Measurements from ENCODE around the gene PRPF38A. TPM values are rescaled to one million over a fixed set of nuclear protein-coding genes. Genes with fewer than 3 reads are reported as not detected.
A peak's percentile ranks its signal among the peaks of the same experiment; 100 is the strongest.

PRPF38A gene
- total RNA-seq, 1 donor from 2014 or later, result 61.9 TPM

DNA sequence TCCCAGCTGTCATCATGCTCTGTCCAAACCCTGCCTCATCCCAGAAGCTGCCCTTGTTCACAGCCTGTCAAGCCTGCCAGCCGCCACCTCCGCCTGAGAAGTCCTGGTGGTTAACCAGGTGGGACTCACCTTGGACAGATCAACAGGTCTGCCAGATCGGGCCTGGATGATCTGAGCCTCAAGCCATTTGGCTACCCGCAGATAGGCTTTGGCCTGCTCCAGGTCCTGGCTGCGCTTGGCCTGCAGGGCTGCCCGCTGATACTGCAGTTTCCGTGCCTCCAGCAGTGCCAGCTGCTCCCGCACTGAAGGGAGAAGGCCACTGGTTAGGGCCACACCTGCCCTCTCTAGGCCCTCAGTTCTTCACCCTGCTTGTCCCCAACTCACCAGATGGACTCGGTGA, 47.0 kb upstream of the PRPF38A start:
- Mint-ChIP-seq H3K27me3 (ENCODE audit: unreplicated experiment) (peaks cover 14% of the 10 kb centered on the region), H3K27ac (ENCODE audit: unreplicated experiment) (no peak overlapping the region), H3K4me1 (ENCODE audit: unreplicated experiment) (peaks cover 41% of the 10 kb centered on the region), H3K9me3 (ENCODE audit: unreplicated experiment) (no peaks in the 10 kb centered on the region), H3K36me3 (ENCODE audit: low read depth, unreplicated experiment) (peaks cover 66% of the 10 kb centered on the region), H3K4me3 (ENCODE audit: unreplicated experiment) (no peak overlapping the region)
- TF ChIP-seq, protein P1, sequence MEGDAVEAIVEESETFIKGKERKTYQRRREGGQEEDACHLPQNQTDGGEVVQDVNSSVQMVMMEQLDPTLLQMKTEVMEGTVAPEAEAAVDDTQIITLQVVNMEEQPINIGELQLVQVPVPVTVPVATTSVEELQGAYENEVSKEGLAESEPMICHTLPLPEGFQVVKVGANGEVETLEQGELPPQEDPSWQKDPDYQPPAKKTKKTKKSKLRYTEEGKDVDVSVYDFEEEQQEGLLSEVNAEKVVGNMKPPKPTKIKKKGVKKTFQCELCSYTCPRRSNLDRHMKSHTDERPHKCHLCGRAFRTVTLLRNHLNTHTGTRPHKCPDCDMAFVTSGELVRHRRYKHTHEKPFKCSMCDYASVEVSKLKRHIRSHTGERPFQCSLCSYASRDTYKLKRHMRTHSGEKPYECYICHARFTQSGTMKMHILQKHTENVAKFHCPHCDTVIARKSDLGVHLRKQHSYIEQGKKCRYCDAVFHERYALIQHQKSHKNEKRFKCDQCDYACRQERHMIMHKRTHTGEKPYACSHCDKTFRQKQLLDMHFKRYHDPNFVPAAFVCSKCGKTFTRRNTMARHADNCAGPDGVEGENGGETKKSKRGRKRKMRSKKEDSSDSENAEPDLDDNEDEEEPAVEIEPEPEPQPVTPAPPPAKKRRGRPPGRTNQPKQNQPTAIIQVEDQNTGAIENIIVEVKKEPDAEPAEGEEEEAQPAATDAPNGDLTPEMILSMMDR (IDR thresholded peaks at IDR 0.05; ENCODE audit: unreplicated experiment), result no peak
- no peak for DNase-seq (ENCODE audit: low spot score)

DNA sequence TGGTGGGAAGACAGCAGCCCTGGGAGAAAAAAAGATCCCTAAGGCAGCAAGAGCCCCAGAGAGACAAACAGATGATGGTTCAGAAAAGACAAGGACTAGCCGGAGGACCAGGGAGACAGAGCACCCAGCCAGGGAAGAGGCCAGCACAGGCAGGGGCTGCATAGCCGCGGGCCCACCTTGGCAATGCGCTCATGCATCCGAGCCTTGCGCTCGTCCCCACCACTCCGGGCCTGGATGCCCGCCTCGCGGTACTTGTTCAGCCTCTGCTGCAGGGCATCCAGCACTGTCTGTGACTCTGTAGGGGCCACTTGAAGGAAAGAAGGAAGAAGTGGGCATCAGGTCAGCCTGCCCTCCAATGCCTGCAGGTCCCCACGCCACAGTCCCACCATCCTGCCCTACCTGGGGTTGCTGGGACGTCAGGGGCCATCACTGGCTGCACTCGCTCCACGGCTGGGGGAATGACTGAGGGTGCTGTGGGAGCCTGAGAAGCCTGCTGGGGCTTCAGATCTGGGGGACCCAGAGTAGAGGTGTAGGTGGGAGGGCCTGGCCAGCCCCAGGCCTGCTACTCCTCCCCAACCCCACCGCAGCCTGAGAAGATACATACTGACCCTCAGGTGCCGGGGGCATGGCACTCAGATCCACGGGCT, 45.4 kb upstream of the PRPF38A start:
- peaks cover 56% of the 10 kb centered on the region for H3K36me3 Mint-ChIP-seq (ENCODE audit: low read depth, unreplicated experiment)
- no peaks in the 10 kb centered on the region for H3K9me3 Mint-ChIP-seq (ENCODE audit: unreplicated experiment)
- TF ChIP-seq, protein P1 (IDR thresholded peaks at IDR 0.05; ENCODE audit: unreplicated experiment), result no peak
- H3K4me3 Mint-ChIP-seq (ENCODE audit: unreplicated experiment), result peak overlapping the region; percentile 51
- no peak for DNase-seq (ENCODE audit: low spot score)
- peaks cover 27% of the 10 kb centered on the region for H3K4me1 Mint-ChIP-seq (ENCODE audit: unreplicated experiment)
- H3K27ac Mint-ChIP-seq (ENCODE audit: unreplicated experiment), result peak overlapping the region; percentile 61
- peaks cover 14% of the 10 kb centered on the region for H3K27me3 Mint-ChIP-seq (ENCODE audit: unreplicated experiment)

- H3K4me1 Mint-ChIP-seq (ENCODE audit: unreplicated experiment), result peaks cover 29% of the 10 kb centered on the region
- TF ChIP-seq, protein P1 (IDR thresholded peaks at IDR 0.05; ENCODE audit: unreplicated experiment), result no peak
- H3K36me3 Mint-ChIP-seq (ENCODE audit: low read depth, unreplicated experiment), result peaks cover 51% of the 10 kb centered on the region
Observed at GRCh38 chr1:52359676-52360594, 44.5 kb upstream of the PRPF38A start.

DNA sequence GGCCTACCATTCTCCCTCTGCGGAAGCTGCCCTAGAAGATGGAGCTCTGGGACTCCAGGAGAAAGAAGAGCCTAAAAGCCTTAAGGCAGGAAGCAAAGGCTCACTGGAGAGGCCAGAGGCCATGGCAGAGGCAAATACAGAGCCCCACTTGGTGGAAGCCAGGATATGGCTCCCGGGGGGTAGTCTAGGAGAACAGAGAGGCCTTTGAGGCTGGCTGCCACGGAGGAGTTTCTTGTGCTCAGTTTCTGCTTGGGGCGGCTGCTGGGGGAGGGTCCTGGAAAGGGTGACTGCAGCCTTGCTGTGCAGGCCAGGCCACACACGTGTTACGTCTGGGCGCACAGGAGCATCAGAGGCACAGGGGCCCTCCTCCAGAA, 43.8 kb upstream of the PRPF38A start:
- TF ChIP-seq, protein P1 (IDR thresholded peaks at IDR 0.05; ENCODE audit: unreplicated experiment), result no peak

More at GRCh38 chr1:52359676-52360594, 44.5 kb upstream of the PRPF38A start:
- H3K27me3 Mint-ChIP-seq (ENCODE audit: unreplicated experiment), result peaks cover 16% of the 10 kb centered on the region
- H3K4me3 Mint-ChIP-seq (ENCODE audit: unreplicated experiment), result no peak overlapping the region
- no peak for DNase-seq (ENCODE audit: low spot score)
- H3K27ac Mint-ChIP-seq (ENCODE audit: unreplicated experiment), result no peak overlapping the region
- H3K9me3 Mint-ChIP-seq (ENCODE audit: unreplicated experiment), result no peaks in the 10 kb centered on the region

More for the DNA sequence above, 43.8 kb upstream of the PRPF38A start:
- H3K36me3 Mint-ChIP-seq (ENCODE audit: low read depth, unreplicated experiment), result peaks cover 50% of the 10 kb centered on the region
- no peak overlapping the region for H3K27ac Mint-ChIP-seq (ENCODE audit: unreplicated experiment)
- no peak overlapping the region for H3K4me3 Mint-ChIP-seq (ENCODE audit: unreplicated experiment)
- peaks cover 19% of the 10 kb centered on the region for H3K27me3 Mint-ChIP-seq (ENCODE audit: unreplicated experiment)
- H3K4me1 Mint-ChIP-seq (ENCODE audit: unreplicated experiment), result peaks cover 29% of the 10 kb centered on the region
- H3K9me3 Mint-ChIP-seq (ENCODE audit: unreplicated experiment), result no peaks in the 10 kb centered on the region
- DNase-seq (ENCODE audit: low spot score), result no peak
